ENCODE measurements around the gene MRPS18A. TPM values are rescaled to one million over a fixed set of nuclear protein-coding genes. Genes with fewer than 3 reads are reported as not detected.

The MRPS18A gene
- total and polyA plus RNA-seq, 9 donors = 21.9 to 45.0 (median 29.8) TPM

DNA sequence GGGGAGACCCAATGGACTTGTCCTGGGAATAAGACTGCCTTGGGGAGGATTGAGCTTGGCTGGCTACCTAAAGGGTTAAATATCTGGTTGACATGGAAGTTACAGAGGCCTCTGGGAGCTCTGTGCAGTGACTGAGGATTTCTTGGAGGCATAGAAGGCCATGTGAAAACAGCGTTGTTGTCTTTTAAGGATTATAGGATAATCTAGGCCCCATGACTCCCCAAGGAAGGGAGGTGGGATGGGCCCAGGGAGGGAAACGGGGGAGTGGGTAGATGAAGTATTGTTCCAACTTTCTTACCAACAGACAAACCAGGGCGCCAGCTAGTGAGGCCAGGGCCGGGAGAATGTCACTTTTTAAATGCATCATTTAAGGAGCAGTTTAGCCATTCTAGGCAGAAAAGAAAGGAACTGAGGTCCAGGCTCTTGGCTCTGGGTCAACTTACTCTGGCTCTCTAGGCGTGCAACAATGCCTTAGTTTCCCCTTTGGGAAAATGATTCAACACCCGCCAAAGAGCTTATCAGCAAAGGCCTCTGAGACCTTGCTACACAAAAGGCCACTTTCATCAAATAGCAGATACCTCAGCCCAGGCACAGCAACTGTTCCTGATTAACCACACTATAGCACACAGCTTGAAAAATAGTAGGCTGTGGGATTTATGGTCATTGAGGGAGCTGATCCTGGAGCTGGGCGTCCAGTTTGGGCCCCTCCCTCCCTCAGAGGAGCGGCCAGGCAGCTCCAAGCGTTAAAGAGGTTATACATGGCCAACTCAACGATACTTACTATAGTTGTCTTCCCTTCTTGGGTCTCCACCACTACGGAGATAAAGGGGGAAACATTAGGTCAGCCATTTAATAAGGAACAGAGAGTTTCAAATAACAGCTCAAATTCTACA lies 7.0 kb downstream of the MRPS18A start:
- Histone ChIP-seq H3K27me3 (no peaks in the 10 kb centered on the region), H3K4me3 (no peak overlapping the region), H3K4me1 (ENCODE audit: insufficient read depth) (no peaks in the 10 kb centered on the region), H3K9me3 (no peaks in the 10 kb centered on the region), H3K27ac (no peak overlapping the region), H3K36me3 (no peaks in the 10 kb centered on the region)
- intact Hi-C loops (cut with DNase I) = no loop called here
- no peak for DNase-seq
- TF ChIP-seq EP300 (IDR thresholded peaks at IDR 0.05) (no peak), POLR2A (IDR thresholded peaks at IDR 0.05) (no peak)
- TF ChIP-seq, protein P1, sequence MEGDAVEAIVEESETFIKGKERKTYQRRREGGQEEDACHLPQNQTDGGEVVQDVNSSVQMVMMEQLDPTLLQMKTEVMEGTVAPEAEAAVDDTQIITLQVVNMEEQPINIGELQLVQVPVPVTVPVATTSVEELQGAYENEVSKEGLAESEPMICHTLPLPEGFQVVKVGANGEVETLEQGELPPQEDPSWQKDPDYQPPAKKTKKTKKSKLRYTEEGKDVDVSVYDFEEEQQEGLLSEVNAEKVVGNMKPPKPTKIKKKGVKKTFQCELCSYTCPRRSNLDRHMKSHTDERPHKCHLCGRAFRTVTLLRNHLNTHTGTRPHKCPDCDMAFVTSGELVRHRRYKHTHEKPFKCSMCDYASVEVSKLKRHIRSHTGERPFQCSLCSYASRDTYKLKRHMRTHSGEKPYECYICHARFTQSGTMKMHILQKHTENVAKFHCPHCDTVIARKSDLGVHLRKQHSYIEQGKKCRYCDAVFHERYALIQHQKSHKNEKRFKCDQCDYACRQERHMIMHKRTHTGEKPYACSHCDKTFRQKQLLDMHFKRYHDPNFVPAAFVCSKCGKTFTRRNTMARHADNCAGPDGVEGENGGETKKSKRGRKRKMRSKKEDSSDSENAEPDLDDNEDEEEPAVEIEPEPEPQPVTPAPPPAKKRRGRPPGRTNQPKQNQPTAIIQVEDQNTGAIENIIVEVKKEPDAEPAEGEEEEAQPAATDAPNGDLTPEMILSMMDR (IDR thresholded peaks at IDR 0.05) = no peak
- 70 to 74% (median 73%) methylated on average over 11 of the region's 11 CpGs for WGBS, 3 donors

DNA sequence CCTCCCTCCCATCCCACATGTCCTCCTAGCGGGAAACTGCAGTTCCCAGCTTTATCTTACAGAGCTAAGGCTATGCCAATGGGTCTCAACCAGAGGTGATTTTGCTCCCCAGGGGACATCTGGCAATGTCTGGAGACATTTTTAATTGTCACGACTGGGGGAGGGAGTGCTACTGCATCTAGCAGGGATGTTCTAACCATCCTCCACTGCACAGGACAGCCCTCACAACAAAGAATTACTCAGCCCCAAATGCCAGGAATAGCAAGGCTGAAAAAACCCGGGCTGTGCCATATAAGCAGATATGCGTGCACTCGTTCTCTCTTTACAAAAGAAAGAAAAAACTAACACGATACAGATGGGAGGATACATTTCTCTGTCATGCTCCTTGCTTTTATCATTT lies 8.5 kb downstream of the MRPS18A start:
- no peaks in the 10 kb centered on the region for H3K27me3 ChIP-seq
- no peaks in the 10 kb centered on the region for H3K36me3 ChIP-seq
- no peaks in the 10 kb centered on the region for H3K4me1 ChIP-seq (ENCODE audit: insufficient read depth)
- TF ChIP-seq EP300 (IDR thresholded peaks at IDR 0.05) = no peak
- TF ChIP-seq, protein P1 (IDR thresholded peaks at IDR 0.05) = no peak
- TF ChIP-seq POLR2A (IDR thresholded peaks at IDR 0.05) = no peak
- no peaks in the 10 kb centered on the region for H3K9me3 ChIP-seq
- no peak overlapping the region for H3K27ac ChIP-seq
- no peak for DNase-seq
- intact Hi-C loops (cut with DNase I) = no loop called here
- H3K4me3 ChIP-seq = no peak overlapping the region
- WGBS, 3 donors = 78 to 87% (median 82%) methylated on average over 6 of the region's 6 CpGs

DNA sequence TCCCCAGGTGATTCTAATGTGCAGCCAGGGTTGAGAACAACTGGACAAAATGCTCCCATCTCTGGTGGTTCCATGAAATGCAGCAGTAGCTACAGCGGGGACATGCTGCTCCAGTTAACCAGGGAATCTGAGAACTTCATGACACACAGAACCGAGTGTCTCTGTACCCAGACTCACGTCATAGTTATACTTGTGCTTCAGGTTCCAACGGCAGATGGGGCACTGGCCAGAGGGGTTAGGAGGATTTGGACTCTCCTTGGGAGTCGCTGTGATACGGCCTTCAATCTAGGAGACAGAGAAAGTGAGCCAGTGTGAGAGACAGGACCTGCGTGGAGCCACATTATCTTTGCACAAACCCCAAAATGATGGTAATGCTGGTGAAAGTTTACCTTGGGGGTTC lies 9.2 kb downstream of the MRPS18A start:
- Histone ChIP-seq H3K9me3 (no peaks in the 10 kb centered on the region), H3K27me3 (no peaks in the 10 kb centered on the region), H3K4me1 (ENCODE audit: insufficient read depth) (peaks cover 4% of the 10 kb centered on the region), H3K27ac (no peak overlapping the region), H3K36me3 (no peaks in the 10 kb centered on the region), H3K4me3 (no peak overlapping the region)
- no peak for DNase-seq
- 90 to 91% (median 91%) methylated on average over 7 of the region's 7 CpGs for WGBS, 3 donors
- intact Hi-C loops (cut with DNase I) = no loop called here
- TF ChIP-seq EP300 (IDR thresholded peaks at IDR 0.05) = no peak

DNA sequence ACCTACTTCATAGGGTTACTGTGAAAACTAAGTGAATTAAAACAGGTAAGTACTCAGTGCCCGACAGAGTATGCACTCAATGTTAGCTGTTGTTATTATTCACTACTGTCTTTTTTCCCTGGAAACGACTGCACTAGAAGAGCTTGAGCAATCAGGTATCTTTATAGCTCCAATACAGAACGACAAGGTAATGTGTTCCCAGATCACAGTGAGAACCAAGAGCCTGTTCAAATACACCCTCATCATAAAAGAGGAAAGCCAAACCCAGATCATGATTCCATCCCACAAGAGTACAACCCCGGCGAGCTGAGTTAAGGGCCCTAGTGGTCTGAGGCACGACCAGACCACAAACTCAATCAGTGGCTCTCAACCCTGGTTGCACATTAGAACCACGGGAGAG lies 9.8 kb downstream of the MRPS18A start:
- no peaks in the 10 kb centered on the region for H3K36me3 ChIP-seq
- DNase-seq = no peak
- H3K9me3 ChIP-seq = no peaks in the 10 kb centered on the region
- H3K27me3 ChIP-seq = no peaks in the 10 kb centered on the region
- WGBS, 3 donors = 81 to 84% (median 83%) methylated on average over 7 of the region's 7 CpGs
- intact Hi-C loops (cut with DNase I) = no loop called here
- TF ChIP-seq EP300 (IDR thresholded peaks at IDR 0.05) (no peak), POLR2A (IDR thresholded peaks at IDR 0.05) (no peak)
- TF ChIP-seq, protein P1 (IDR thresholded peaks at IDR 0.05) = no peak
- H3K27ac ChIP-seq = no peak overlapping the region
- H3K4me1 ChIP-seq (ENCODE audit: insufficient read depth) = peaks cover 4% of the 10 kb centered on the region
- no peak overlapping the region for H3K4me3 ChIP-seq

DNA sequence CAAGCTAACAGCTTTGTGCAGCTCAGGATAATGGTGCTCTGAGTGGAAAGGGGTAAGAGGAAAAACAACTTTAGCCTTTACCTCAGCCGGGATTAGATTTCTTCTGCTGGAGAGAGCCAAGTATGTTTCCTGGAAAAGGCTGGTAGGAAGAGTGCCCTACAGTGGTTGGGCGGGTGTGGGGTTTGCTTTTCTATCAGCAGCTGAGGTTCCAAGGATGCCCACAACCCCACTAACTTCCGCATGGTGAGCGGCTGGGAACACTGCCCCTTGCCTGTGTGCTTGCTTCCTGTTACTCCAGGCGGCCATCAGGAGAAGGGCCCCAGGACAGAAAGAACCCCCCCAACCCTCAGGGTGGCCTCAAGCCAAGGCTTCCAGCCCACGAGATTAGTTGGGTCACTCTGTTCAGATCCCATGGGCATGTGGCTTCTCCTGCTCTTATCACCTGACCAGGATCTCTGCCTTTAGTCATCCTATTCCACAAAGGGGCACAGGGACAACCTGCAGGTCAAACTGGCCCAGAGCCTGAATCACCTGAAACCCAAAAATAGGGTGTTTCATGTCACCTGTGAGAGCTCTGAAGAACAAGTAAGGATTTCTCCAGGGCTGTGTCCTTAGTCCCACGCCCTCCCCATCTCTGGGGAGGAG lies 10.5 kb downstream of the MRPS18A start:
- H3K9me3 ChIP-seq = no peaks in the 10 kb centered on the region
- intact Hi-C loops (cut with DNase I) = no loop called here
- TF ChIP-seq, protein P1 (IDR thresholded peaks at IDR 0.05) = no peak
- TF ChIP-seq POLR2A (IDR thresholded peaks at IDR 0.05) (no peak), EP300 (IDR thresholded peaks at IDR 0.05) (no peak)
- H3K4me1 ChIP-seq (ENCODE audit: insufficient read depth) = peaks cover 4% of the 10 kb centered on the region
- H3K36me3 ChIP-seq = no peaks in the 10 kb centered on the region
- 83 to 90% (median 85%) methylated on average over 7 of the region's 7 CpGs for WGBS, 3 donors
- no peaks in the 10 kb centered on the region for H3K27me3 ChIP-seq
- DNase-seq = no peak
- no peak overlapping the region for H3K4me3 ChIP-seq
- no peak overlapping the region for H3K27ac ChIP-seq
